GM12874 (cell line): ENCODE results near the gene LCP1.

Source experiments
- CTCF ChIP-seq: IDR thresholded peaks from 2 replicates; pipeline ENCODE4 v1.5.1; 2011; ENCODE audit warnings: low read depth, mild to moderate bottlenecking, control low read depth, low read length, moderate library complexity; ENCODE audit not compliant: insufficient read depth

The LCP1 gene

GRCh38 chr13:46140044-46140443, 41.9 kb downstream of the LCP1 start:
- TF ChIP-seq CTCF, result no peak

DNA sequence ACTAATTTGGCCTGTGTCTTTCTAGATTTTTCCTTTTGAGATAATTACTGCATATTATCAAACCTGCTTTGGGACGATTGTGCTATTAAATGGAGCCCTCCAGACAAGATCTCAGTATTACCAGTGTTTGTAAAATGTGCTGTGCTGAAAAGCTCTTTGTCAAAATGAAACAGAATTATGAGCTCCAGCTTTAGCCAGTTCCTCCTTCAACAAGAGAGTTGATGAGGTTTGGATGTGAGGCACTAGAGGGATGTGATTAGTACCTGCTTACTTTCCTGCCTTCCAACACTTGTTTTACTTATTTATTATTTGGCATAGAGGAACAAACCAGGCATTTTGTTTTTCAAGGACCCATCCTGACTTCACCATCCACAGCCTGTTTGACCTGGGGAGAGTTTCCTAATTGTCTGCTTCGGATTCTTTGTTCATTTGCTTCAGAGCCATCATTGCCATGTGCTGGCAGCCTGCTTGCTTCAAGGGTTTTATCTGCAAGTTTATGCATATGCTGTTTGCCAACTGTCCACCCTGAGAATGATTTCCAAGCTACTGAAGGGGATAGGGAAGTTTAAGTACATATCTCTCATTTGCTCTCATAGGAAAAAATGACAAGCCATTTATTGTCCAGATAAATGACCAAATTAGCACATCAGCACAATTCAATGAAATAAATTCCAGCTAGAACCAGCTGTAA, 44.2 kb downstream of the LCP1 start:
- TF ChIP-seq CTCF, result no peak

DNA sequence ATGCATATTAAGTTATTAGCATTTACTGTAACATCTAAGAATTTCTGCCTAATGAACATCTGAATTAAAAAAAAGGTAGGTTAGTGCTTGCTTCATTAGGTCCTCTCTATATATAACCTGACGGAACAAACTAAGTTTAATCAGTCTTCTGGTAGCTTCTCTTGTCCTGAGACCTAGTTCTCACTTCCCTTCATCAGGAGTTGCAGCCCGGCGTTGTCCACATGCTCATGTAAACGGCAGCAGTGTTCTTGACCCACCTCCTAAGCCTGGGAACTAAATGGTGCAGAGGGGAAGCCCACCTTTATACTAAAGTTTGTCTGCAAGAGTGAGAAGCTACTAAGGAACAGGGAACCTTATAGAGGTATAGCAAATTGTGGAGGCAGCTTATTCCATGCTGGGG, 45.3 kb downstream of the LCP1 start:
- TF ChIP-seq CTCF, result no peak

DNA sequence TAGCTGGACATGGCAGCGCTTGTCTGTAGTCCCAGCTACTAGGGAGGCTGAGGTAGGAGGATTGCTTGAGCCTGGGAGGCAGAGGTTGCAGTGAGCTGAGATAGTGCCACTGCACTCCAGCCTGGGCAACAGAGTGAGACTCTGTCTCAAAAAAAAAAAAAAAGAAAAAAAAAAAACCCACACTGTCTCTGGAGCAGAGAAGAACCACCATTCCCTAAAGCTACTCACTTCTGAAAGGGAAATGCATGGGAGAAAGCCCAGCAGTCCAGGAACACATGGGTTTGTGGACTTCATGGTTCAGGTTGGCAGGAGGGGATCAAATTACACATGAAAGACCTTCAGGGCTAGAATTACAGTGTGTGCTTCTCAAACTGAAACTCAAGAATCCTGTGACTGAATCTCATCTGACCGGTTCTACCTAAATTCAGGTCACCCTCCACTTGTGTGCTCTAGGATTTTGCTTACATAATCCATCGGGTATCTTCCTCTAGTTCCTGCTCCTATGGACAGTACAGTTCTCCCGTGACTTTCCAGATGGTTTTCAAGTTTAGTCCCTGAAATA, 46.9 kb downstream of the LCP1 start:
- TF ChIP-seq CTCF, result no peak

DNA sequence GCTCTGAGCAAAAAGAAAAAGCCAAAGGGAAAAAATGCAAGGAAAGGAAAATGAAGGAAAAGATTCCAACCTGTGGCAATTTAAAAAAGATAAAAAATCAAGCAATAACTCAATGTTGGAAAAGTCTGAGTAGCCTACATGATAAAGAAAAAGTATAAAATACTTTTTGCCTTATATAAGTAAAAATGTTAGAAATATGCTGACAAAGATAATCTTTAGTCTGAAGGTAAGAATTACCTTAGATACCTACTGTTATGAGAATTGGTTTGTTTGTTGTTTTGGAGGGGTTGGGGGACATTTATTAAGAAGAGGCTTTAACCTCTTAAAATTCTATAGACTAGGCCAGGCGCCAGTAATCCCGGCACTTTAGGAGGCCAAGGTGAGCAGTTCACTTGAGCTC, 47.5 kb downstream of the LCP1 start:
- TF ChIP-seq CTCF, result no peak

- no peak for TF ChIP-seq CTCF
These were observed 49.9 kb downstream of the LCP1 start for GRCh38 chr13:46132109-46132508.

DNA sequence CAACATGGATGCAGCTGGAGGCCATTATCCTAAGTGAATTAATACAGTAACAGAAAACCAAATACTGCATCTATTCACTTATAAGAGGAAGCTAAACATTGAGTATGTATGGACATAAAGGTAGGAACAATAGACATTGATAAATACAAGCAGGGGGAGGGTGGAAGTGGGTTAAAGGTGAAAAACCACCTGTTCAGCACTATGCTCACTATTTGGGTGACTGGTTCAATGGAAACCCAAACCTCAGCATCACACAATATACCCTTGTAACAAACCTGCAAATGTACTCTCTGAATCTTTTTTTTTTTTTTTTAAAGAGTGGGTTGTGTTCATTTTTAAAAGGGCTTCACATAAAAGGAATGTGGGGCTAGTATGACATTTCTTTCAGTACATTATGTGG, 50.3 kb downstream of the LCP1 start:
- TF ChIP-seq CTCF, result no peak
